ENCODE results near the gene ARHGEF28. TPM values are rescaled to one million over a fixed set of nuclear protein-coding genes. Genes with fewer than 3 reads are reported as not detected.

ARHGEF28 gene
- total RNA-seq, 6 experiments from 2014 or later = 3.0 to 14.9 (median 6.4) TPM

GRCh38 chr5:73644385-73644963 lies 18.5 kb downstream of the ARHGEF28 start:
- intact Hi-C loops (cut with DNase I) = no loop called here
- ATAC-seq (peak in 2 of 4 donors; percentile 18 to 19), DNase-seq (no peak)
- Histone ChIP-seq H3K9me3 (no peaks in the 10 kb centered on the region), H3K4me1 (peaks cover 0 to 35% (median 4%) of the 10 kb centered on the region in 4 donors), H3K27ac (no peak overlapping the region), H3K4me3 (no peak overlapping the region), H3K36me3 (no peaks in the 10 kb centered on the region), H3K27me3 (no peaks in the 10 kb centered on the region)
- 60% methylated on average over 3 of the region's 3 CpGs for WGBS (ENCODE audit: insufficient coverage, low coverage, low lambda C conversion rate, missing lambda C conversion rate)
- TF ChIP-seq CTCF (IDR thresholded peaks at IDR 0.05) (no peak), POLR2A (IDR thresholded peaks at IDR 0.05) (no peak)

- Histone ChIP-seq H3K36me3 (no peaks in the 10 kb centered on the region), H3K27ac (no peak overlapping the region), H3K27me3 (no peaks in the 10 kb centered on the region), H3K4me1 (peaks cover 0 to 13% (median 0%) of the 10 kb centered on the region in 4 donors), H3K9me3 (no peaks in the 10 kb centered on the region), H3K4me3 (no peak overlapping the region)
- no peak for ATAC-seq
- DNase-seq = no peak
- intact Hi-C loops (cut with DNase I) = no loop called here
- TF ChIP-seq CTCF (IDR thresholded peaks at IDR 0.05) (no peak), POLR2A (IDR thresholded peaks at IDR 0.05) (no peak)
These were observed 21.7 kb downstream of the ARHGEF28 start for GRCh38 chr5:73647721-73648120.

GRCh38 chr5:73648515-73648914 lies 22.5 kb downstream of the ARHGEF28 start:
- H3K4me3 ChIP-seq = no peak overlapping the region
- ATAC-seq (no peak), DNase-seq (no peak)
- H3K9me3 ChIP-seq = no peaks in the 10 kb centered on the region
- 91% methylated on average over 1 of the region's 1 CpG for WGBS (ENCODE audit: insufficient coverage, low coverage, low lambda C conversion rate, missing lambda C conversion rate)
- TF ChIP-seq CTCF (IDR thresholded peaks at IDR 0.05) (no peak), POLR2A (IDR thresholded peaks at IDR 0.05) (no peak)
- H3K27me3 ChIP-seq = no peaks in the 10 kb centered on the region
- no peak overlapping the region for H3K27ac ChIP-seq
- no peaks in the 10 kb centered on the region for H3K36me3 ChIP-seq
- intact Hi-C loops (cut with DNase I) = no loop called here
- peaks cover 0 to 13% (median 0%) of the 10 kb centered on the region in 4 donors for H3K4me1 ChIP-seq

GRCh38 chr5:73649926-73650325 lies 23.9 kb downstream of the ARHGEF28 start:
- no peak overlapping the region for H3K4me3 ChIP-seq
- no peak for DNase-seq
- no peaks in the 10 kb centered on the region for H3K9me3 ChIP-seq
- intact Hi-C loops (cut with DNase I) = no loop called here
- H3K27me3 ChIP-seq = no peaks in the 10 kb centered on the region
- no peak for TF ChIP-seq POLR2A (IDR thresholded peaks at IDR 0.05)
- no peak for TF ChIP-seq CTCF (IDR thresholded peaks at IDR 0.05)
- no peaks in the 10 kb centered on the region for H3K36me3 ChIP-seq
- ATAC-seq = no peak
- H3K27ac ChIP-seq = no peak overlapping the region
- H3K4me1 ChIP-seq = peaks cover 0 to 14% (median 2%) of the 10 kb centered on the region in 4 donors
- 87% methylated on average over 3 of the region's 3 CpGs for WGBS (ENCODE audit: insufficient coverage, low coverage, low lambda C conversion rate, missing lambda C conversion rate)

- Histone ChIP-seq H3K9me3 (no peaks in the 10 kb centered on the region), H3K4me1 (peaks cover 0 to 23% (median 4%) of the 10 kb centered on the region in 4 donors), H3K36me3 (no peaks in the 10 kb centered on the region), H3K27me3 (no peaks in the 10 kb centered on the region), H3K27ac (no peak overlapping the region), H3K4me3 (no peak overlapping the region)
- no peak for DNase-seq
- TF ChIP-seq CTCF (IDR thresholded peaks at IDR 0.05) (no peak), POLR2A (IDR thresholded peaks at IDR 0.05) (no peak)
- no peak for ATAC-seq
- intact Hi-C loops (cut with DNase I) = no loop called here
- 78% methylated on average over 2 of the region's 2 CpGs for WGBS (ENCODE audit: insufficient coverage, low coverage, low lambda C conversion rate, missing lambda C conversion rate)
These were observed 26.4 kb downstream of the ARHGEF28 start for GRCh38 chr5:73652391-73652790.

Measured in right lobe of liver (tissue), 6 donors.